A549 (cell line): ENCODE data around the gene SLC26A9.

Source experiments
- BHLHE40 ChIP-seq: IDR thresholded peaks from 2 replicates; pipeline ENCODE4 v1.6.1; 2012; ENCODE audit warnings: low read depth, low read length, inconsistent platforms
- CHD2 ChIP-seq: fragments of 150-350 bp; IDR thresholded peaks from 2 replicates; pipeline ENCODE4 v1.6.1; 2014; ENCODE audit warnings: low read length; ENCODE audit not compliant: partially characterized antibody
- CTCF ChIP-seq: fragments of >200 bp; sonication (Bioruptor Twin); formaldehyde crosslinking; IDR thresholded peaks from 3 replicates; pipeline ENCODE4 v1.5.1; 2016
- ELK1 ChIP-seq: fragments of 150-350 bp; IDR thresholded peaks from 2 replicates; pipeline ENCODE4 v1.6.1; 2014; ENCODE audit warnings: low read depth, mild to moderate bottlenecking, low read length
- HOXB5 ChIP-seq: fragments of 250-450 bp; sonication (Bioruptor Pico); IDR thresholded peaks from 2 replicates; pipeline ENCODE4 v1.5.0; 2020; ENCODE audit warnings: mild to moderate bottlenecking, moderate library complexity
- MAX ChIP-seq: IDR thresholded peaks from 2 replicates; pipeline ENCODE4 v1.6.1; 2012
- MYC ChIP-seq: IDR thresholded peaks from 2 replicates; pipeline ENCODE4 v1.6.1; 2012; ENCODE audit warnings: mild to moderate bottlenecking, inconsistent platforms, low read length, improper control_type of control experiment, borderline replicate concordance
- NR3C1 ChIP-seq: fragments of >200 bp; sonication (Bioruptor Twin); formaldehyde crosslinking; IDR thresholded peaks from 3 replicates; pipeline ENCODE4 v1.6.1; 2017
- POLR2A ChIP-seq: IDR thresholded peaks from 2 replicates; pipeline ENCODE4 v1.6.1; 2012; ENCODE audit warnings: mild to moderate bottlenecking, low read length
- RAD21 ChIP-seq, 2 experiments: fragments of >200 bp in 1 of 2; sonication (Bioruptor Twin) in 1 of 2; formaldehyde crosslinking in 1 of 2; IDR thresholded peaks in 1 of 2; conservative IDR thresholded peaks in 1 of 2; 2 replicates in 1 of 2; 3 replicates in 1 of 2; pipeline ENCODE4 v1.6.1; 2012 to 2018; ENCODE audit warnings: inconsistent platforms in 1 of 2
- RFX5 ChIP-seq: fragments of 450-650 bp; IDR thresholded peaks from 2 replicates; pipeline ENCODE4 v1.7.1; 2014; ENCODE audit warnings: antibody characterized with exemption, mild to moderate bottlenecking, moderate library complexity

- TF ChIP-seq CTCF = no peak
- TF ChIP-seq POLR2A = no peak
- TF ChIP-seq MYC = no peak
- TF ChIP-seq NR3C1 = no peak
- TF ChIP-seq CHD2 = no peak
- no peak for TF ChIP-seq MAX
- no peak for TF ChIP-seq BHLHE40
- no peak for TF ChIP-seq RFX5
- TF ChIP-seq RAD21 (conservative IDR thresholded peaks at IDR 0.05 in 1 of 2, IDR thresholded peaks at IDR 0.05 in 1 of 2) = no peak
- no peak for TF ChIP-seq HOXB5 (CRISPR knock-in tag)
- no peak for TF ChIP-seq ELK1
Observed at GRCh38 chr1:205992218-205992882, 49.1 kb upstream of the SLC26A9 start.
